OCI-LY7 (cell line): ENCODE measurements around the gene ZNF649. TPM values are rescaled to one million over a fixed set of nuclear protein-coding genes. Genes with fewer than 3 reads are reported as not detected.
A peak's percentile ranks its signal among the peaks of the same experiment; 100 is the strongest.

Experiments
- BruUV-seq: library from RNA; stranded (reverse); fragments of 400-500 nt; replicated peaks from 2 replicates; lab custom pipeline; 2021; lab: Mats Ljungman, UMichigan
- CTCF ChIA-PET: fragments of 300-600 bp; sonication (Branson Sonifier 250); formaldehyde crosslinking; loops from one replicate; lab custom pipeline; 2022; ENCODE audit warnings: antibody characterized with exemption; ENCODE audit not compliant: unreplicated experiment; lab: Charles Lee
- POLR2A ChIA-PET: fragments of 300-600 bp; sonication (Branson Sonifier 250); formaldehyde crosslinking; loops from one replicate; lab custom pipeline; 2022; ENCODE audit warnings: antibody characterized with exemption; lab: Charles Lee
- DNase-seq: peaks from one replicate; pipeline ENCODE4 v3.0.0-alpha.2; 2015; ENCODE audit warnings: low spot score
- H2AFZ ChIP-seq: fragments of 200-600 bp; sonication (generic), shearing (Covaris generic); 2 replicates; pipeline ENCODE4 v1.6.1; 2014; ENCODE audit warnings: mild to moderate bottlenecking, antibody characterized with exemption, low read length, moderate library complexity
- H3K27ac ChIP-seq: fragments of 200-600 bp; sonication (generic); 2 replicates; pipeline ENCODE4 v1.5.1; 2014; ENCODE audit warnings: mixed run types, low read depth, mild to moderate bottlenecking, moderate library complexity, low read length, inconsistent platforms; ENCODE audit not compliant: poor library complexity, severe bottlenecking
- H3K36me3 ChIP-seq: fragments of 200-600 bp; sonication (generic); 2 replicates; pipeline ENCODE4 v1.6.1; 2014; ENCODE audit warnings: mild to moderate bottlenecking, antibody characterized with exemption, low read length, moderate library complexity, mixed read lengths; ENCODE audit not compliant: insufficient read depth
- H3K4me1 ChIP-seq: fragments of 200-600 bp; sonication (generic); 2 replicates; pipeline ENCODE4 v1.5.1; 2014; ENCODE audit warnings: mild to moderate bottlenecking, low read length; ENCODE audit not compliant: insufficient read depth, poor library complexity, severe bottlenecking
- H3K4me2 ChIP-seq: fragments of 200-600 bp; sonication (generic); 2 replicates; pipeline ENCODE4 v1.6.1; 2014; ENCODE audit warnings: mild to moderate bottlenecking, low read length
- H3K4me3 ChIP-seq: fragments of 200-600 bp; sonication (generic); 2 replicates; pipeline ENCODE4 v1.5.1; 2014; ENCODE audit warnings: mild to moderate bottlenecking, low read depth, low read length; ENCODE audit not compliant: poor library complexity, severe bottlenecking
- H3K79me2 ChIP-seq: fragments of 200-600 bp; sonication (generic); 2 replicates; pipeline ENCODE4 v1.6.1; 2016; ENCODE audit warnings: low read depth, mild to moderate bottlenecking, low read length, moderate library complexity, mixed read lengths; ENCODE audit not compliant: insufficient read depth
- H3K9me2 ChIP-seq: fragments of 200-600 bp; sonication (generic); 2 replicates; pipeline ENCODE4 v1.6.1; 2016; ENCODE audit warnings: mild to moderate bottlenecking, low read length, mixed read lengths; ENCODE audit not compliant: insufficient read depth
- H3K9me3 ChIP-seq: fragments of 200-600 bp; sonication (generic); 2 replicates; pipeline ENCODE4 v1.6.1; 2014; ENCODE audit warnings: mild to moderate bottlenecking, mixed run types, low read length, mixed read lengths
- H4K20me1 ChIP-seq: fragments of 200-600 bp; sonication (generic); 2 replicates; pipeline ENCODE4 v1.6.1; 2014; ENCODE audit warnings: mild to moderate bottlenecking, antibody characterized with exemption, low read length, moderate library complexity, mixed read lengths; ENCODE audit not compliant: insufficient read depth
- CTCF ChIP-seq: fragments of 200-600 bp; sonication (generic); conservative IDR thresholded peaks from 2 replicates; pipeline ENCODE4 v1.5.1; 2014; ENCODE audit warnings: mild to moderate bottlenecking, antibody characterized with exemption, low read length, moderate library complexity, mixed read lengths
- EZH2phosphoT487 ChIP-seq: fragments of 200-600 bp; sonication (generic); IDR thresholded peaks from 2 replicates; pipeline ENCODE4 v1.6.1; 2018; ENCODE audit warnings: low read depth, borderline replicate concordance, mild to moderate bottlenecking, mixed run types, antibody characterized with exemption, low read length, moderate library complexity, mixed read lengths
- intact Hi-C: fragments of 100-400 bp; cut with micrococcal nuclease; formaldehyde crosslinking; loops from one replicate; pipeline ENCODE4 v1.10.0; 2022; ENCODE audit not compliant: unreplicated experiment
- total RNA-seq, 2 experiments: library from RNA; depleted of rRNA in 1 of 2; stranded (reverse); fragments of >200 nt in 1 of 2; shearing (Covaris generic) in 1 of 2; gene quantifications; 2 replicates each; pipeline ENCODE4 v1.2.3, GENCODE V29; 2014 to 2022

ZNF649 gene
- total RNA-seq, 2 experiments from 2014 or later: 2.4 to 5.9 TPM

GRCh38 chr19:51905206-51905605, 389 bp upstream of the ZNF649 start:
- Histone ChIP-seq H3K4me3 (peak overlapping the region; percentile 78), H4K20me1 (no peaks in the 10 kb centered on the region), H3K4me1 (peaks cover 4% of the 10 kb centered on the region), H3K36me3 (peaks cover 17% of the 10 kb centered on the region), H3K27ac (no peak overlapping the region), H2AFZ (peak overlapping the region; percentile 73; the same call in 1 of the 2 replicates), H3K79me2 (peaks cover 5% of the 10 kb centered on the region; the same call in 1 of the 2 replicates), H3K4me2 (no peak overlapping the region), H3K9me3 (0 out of 2 replicates have a peak, but pooled peaks cover 8% of the 10 kb centered on the region), H3K9me2 (no peaks in the 10 kb centered on the region)
- POLR2A ChIA-PET: no interaction called here
- no TSS peak for BruUV-seq
- intact Hi-C loops: no loop called here
- CTCF ChIA-PET: no interaction called here
- TF ChIP-seq EZH2phosphoT487 (no peak), CTCF (no peak)
- no peak for DNase-seq

- Histone ChIP-seq H3K4me1 (peaks cover 4% of the 10 kb centered on the region), H3K79me2 (peaks cover 5% of the 10 kb centered on the region; the same call in 1 of the 2 replicates), H3K9me2 (no peaks in the 10 kb centered on the region), H3K36me3 (peaks cover 37% of the 10 kb centered on the region), H2AFZ (no peak overlapping the region), H3K9me3 (0 out of 2 replicates have a peak, but pooled peaks cover 10% of the 10 kb centered on the region), H4K20me1 (no peaks in the 10 kb centered on the region), H3K4me2 (no peak overlapping the region), H3K27ac (no peak overlapping the region), H3K4me3 (no peak overlapping the region)
- BruUV-seq: no TSS peak
- no peak for DNase-seq
- intact Hi-C loops: no loop called here
- ChIA-PET CTCF (no interaction called here), POLR2A (no interaction called here)
- no peak for TF ChIP-seq EZH2phosphoT487
- TF ChIP-seq CTCF: no peak
Measured at GRCh38 chr19:51903192-51903591, 1.6 kb downstream of the ZNF649 start.

- Histone ChIP-seq H3K79me2 (peaks cover 5% of the 10 kb centered on the region; the same call in 1 of the 2 replicates), H3K36me3 (peaks cover 51% of the 10 kb centered on the region)
- intact Hi-C loops: no loop called here
Measured at GRCh38 chr19:51901860-51902259, 3.0 kb downstream of the ZNF649 start.

More at GRCh38 chr19:51901860-51902259, 3.0 kb downstream of the ZNF649 start:
- H4K20me1 ChIP-seq: no peaks in the 10 kb centered on the region
- no peak overlapping the region for H3K4me3 ChIP-seq
- no TSS peak for BruUV-seq
- H3K4me1 ChIP-seq: peaks cover 4% of the 10 kb centered on the region
- ChIA-PET POLR2A (no interaction called here), CTCF (no interaction called here)
- H3K9me3 ChIP-seq: 0 out of 2 replicates have a peak, but pooled peaks cover 10% of the 10 kb centered on the region
- no peak overlapping the region for H2AFZ ChIP-seq
- TF ChIP-seq CTCF (peak; percentile 31; the same call in 1 of the 2 replicates), EZH2phosphoT487 (no peak)
- no peak overlapping the region for H3K27ac ChIP-seq
- no peak for DNase-seq
- H3K4me2 ChIP-seq: no peak overlapping the region
- H3K9me2 ChIP-seq: no peaks in the 10 kb centered on the region
